ACC112 (cell line): ENCODE measurements around the gene VPS26A.
"Not testable (repeated sequence)": the region's sequence is repeated elsewhere in the genome, so short reads cannot be mapped to it uniquely, and the experiment has no call there.

Experiments
- H2AFZ ChIP-seq: fragments of 200-600 bp; sonication (generic); one replicate; pipeline ENCODE4 v1.6.0; 2017; ENCODE audit warnings: antibody characterized with exemption, low read length; ENCODE audit not compliant: unreplicated experiment
- H3K27ac ChIP-seq: fragments of 200-600 bp; sonication (generic); 2 replicates; pipeline ENCODE4 v1.5.1; 2014; ENCODE audit warnings: low read depth, mild to moderate bottlenecking, antibody characterized with exemption, low read length, moderate library complexity
- H3K27me3 ChIP-seq: fragments of 200-600 bp; sonication (generic); 2 replicates; pipeline ENCODE4 v1.6.1; 2014; ENCODE audit warnings: mild to moderate bottlenecking, antibody characterized with exemption, low read length, moderate library complexity, mixed read lengths; ENCODE audit not compliant: insufficient read depth
- H3K36me3 ChIP-seq: fragments of 200-600 bp; sonication (generic); 2 replicates; pipeline ENCODE4 v1.6.1; 2016; ENCODE audit warnings: mild to moderate bottlenecking, antibody characterized with exemption, low read length, moderate library complexity, mixed read lengths; ENCODE audit not compliant: insufficient read depth
- H3K4me1 ChIP-seq: fragments of 200-600 bp; sonication (generic); one replicate; pipeline ENCODE4 v1.6.1; 2016; ENCODE audit warnings: low read length, mixed read lengths; ENCODE audit not compliant: insufficient read depth, unreplicated experiment, control insufficient read depth
- H3K4me3 ChIP-seq: fragments of 200-600 bp; sonication (generic); 2 replicates; pipeline ENCODE4 v1.5.1; 2014; ENCODE audit warnings: mild to moderate bottlenecking, low read depth, low read length
- H3K79me2 ChIP-seq: fragments of 200-600 bp; sonication (generic); one replicate; pipeline ENCODE4 v1.6.0; 2016; ENCODE audit warnings: low read length; ENCODE audit not compliant: control insufficient read depth, unreplicated experiment, insufficient read depth

Gene VPS26A

GRCh38 chr10:69175326-69175725, 51.3 kb downstream of the VPS26A start:
- peaks cover 23% of the 10 kb centered on the region for H3K36me3 ChIP-seq
- H3K27me3 ChIP-seq, H3K79me2 ChIP-seq, H3K4me1 ChIP-seq, H3K4me3 ChIP-seq, H2AFZ ChIP-seq, H3K27ac ChIP-seq: not testable (repeated sequence)

DNA sequence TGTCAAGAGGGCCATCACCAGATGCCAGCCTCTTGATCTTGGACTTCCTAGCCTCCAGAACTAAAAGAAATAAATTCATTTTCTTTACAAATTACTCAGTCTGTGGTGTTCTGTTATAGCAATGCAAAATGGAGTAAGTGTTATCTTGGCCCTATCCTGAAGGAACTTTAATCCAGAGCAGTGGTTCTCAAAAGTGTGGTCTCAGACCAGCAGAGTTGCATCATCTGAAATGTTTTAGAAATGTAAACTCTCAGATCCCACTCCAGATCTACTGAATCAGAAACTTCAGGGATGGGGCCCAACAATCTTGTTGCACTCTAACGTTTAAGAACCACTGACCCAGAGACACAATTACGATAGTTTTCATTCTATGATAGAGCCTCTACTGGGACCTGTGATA, 52.8 kb downstream of the VPS26A start:
- H3K79me2 ChIP-seq = peaks cover 16% of the 10 kb centered on the region
- H3K4me1 ChIP-seq = peaks cover 5% of the 10 kb centered on the region
- H3K4me3 ChIP-seq = no peak overlapping the region
- no peak overlapping the region for H2AFZ ChIP-seq
- no peaks in the 10 kb centered on the region for H3K27me3 ChIP-seq
- H3K27ac ChIP-seq = no peak overlapping the region
- H3K36me3 ChIP-seq = peaks cover 15% of the 10 kb centered on the region

DNA sequence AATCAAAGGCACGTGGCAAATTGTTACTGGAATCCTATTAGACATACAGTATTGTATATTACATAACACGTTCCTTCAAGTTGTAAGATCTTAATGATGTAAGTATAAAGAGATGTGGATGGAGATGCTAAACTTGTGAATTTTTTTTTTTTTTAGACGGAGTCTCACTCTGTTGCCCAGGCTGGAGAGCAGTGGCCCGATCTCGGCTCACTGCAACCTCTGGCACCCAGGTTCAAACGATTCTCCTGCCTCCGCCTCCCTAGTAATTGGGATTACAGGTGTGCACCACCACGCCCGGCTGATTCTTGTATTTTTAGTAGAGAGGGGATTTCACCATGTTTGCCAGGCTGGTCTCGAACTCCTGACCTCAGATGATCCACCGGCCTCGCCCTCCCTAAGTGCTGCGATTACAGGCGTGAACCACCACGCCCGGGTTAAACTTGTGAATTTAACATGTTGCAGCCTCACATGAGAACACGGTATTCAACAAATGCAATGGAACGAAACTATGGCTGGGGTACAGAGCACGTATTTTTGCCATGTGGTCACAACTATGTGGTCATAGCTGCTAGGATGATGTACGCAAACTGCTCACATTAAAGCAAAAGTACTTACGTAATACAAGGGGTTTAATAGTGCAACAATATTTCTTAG, 55.2 kb downstream of the VPS26A start:
- Histone ChIP-seq H3K4me3 (peak overlapping the region; percentile 99), H3K36me3 (no peaks in the 10 kb centered on the region), H3K27ac (peak overlapping the region; percentile 96), H2AFZ (peak overlapping the region; percentile 92), H3K79me2 (peaks cover 38% of the 10 kb centered on the region), H3K27me3 (no peaks in the 10 kb centered on the region), H3K4me1 (peaks cover 5% of the 10 kb centered on the region)

DNA sequence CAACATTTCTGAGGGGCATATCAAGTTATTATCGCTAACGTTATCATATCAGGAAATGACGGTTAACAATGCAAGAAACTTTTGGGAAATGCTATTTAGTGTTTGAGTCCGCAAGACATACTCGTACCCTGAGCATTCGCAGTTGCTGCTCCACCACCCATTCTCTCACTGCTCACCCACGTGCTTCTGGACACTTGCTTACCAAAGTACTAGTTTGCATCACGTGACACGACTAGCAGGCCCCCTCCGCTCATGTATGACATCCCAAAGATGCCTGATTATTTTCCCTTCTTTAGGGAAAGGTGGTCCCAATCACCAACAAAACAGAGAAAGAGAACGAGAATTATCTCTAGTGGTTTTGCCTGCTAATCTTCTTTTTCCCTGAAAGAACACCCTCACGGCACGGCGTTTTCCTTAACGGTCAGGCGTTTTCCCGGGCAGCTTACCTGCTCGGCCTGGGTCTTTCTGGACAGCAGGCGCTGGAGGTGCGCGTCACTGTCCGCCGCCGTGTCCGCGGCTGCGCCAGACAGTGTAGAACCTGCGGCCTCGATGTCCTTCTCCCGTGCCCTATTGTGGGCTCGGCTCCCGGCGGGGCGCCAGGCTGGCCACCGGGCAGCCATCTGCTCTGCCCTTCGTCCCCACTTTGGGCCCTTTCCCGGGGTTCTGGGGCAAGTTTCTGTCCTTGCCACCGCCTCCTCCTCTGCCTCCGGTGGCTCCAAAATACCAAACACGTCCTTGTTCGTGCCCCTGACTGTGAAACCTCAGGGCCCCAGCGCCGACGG, 56.0 kb downstream of the VPS26A start, which contains the start of gene SUPV3L1:
TSS of gene SUPV3L1 (plus strand) at position 492 of the 782 bp plus-strand sequence. CDS start at position 550, 58 bp downstream.
- Histone ChIP-seq H3K36me3 (0 out of 2 replicates have a peak, but pooled peaks cover 3% of the 10 kb centered on the region), H3K4me1 (peaks cover 5% of the 10 kb centered on the region), H3K79me2 (peaks cover 44% of the 10 kb centered on the region), H3K27ac (peak within 1 kb of the TSS; percentile 96), H3K27me3 (no peaks in the 10 kb centered on the region), H2AFZ (peak within 1 kb of the TSS; percentile 92), H3K4me3 (peak within 1 kb of the TSS; percentile 99)

DNA sequence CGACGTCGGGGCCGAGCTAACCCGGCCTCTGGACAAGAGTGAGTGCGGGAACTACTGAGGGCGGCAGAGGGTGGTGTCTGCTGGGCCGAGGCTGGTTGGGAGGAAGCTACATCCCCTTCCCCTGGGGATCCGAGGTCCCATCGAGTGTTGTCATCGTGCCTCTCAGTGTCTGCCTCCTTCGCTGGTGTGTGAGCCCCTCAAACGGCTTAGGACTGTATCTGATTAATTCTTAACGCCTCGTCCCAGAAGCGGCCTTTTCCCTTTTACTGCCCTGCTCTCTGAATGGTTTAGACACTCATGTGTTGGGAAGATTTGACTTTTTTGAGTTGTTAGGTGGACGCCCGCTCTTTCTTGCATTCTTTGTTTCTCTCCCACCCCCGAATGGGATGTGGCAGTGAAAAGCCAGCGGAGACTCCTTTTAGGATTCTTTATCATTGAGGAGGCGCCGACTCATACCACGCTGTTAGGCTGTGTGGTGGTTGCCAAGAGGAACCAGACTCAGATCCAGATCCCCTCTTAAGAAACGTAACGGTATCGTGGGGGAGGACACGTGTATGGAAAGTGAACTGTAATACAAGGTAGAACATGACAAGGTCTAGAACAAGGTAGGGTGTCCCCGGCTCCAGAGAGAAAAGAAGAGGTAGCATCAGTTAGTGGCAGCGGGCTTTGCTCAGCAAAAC, 56.7 kb downstream of the VPS26A start:
- Histone ChIP-seq H3K27ac (peak overlapping the region; percentile 96), H2AFZ (peak overlapping the region; percentile 92), H3K4me1 (peaks cover 5% of the 10 kb centered on the region), H3K79me2 (peaks cover 49% of the 10 kb centered on the region), H3K36me3 (0 out of 2 replicates have a peak, but pooled peaks cover 3% of the 10 kb centered on the region), H3K27me3 (no peaks in the 10 kb centered on the region), H3K4me3 (peak overlapping the region; percentile 99)

GRCh38 chr10:69181433-69181832, 57.5 kb downstream of the VPS26A start:
- H3K4me3 ChIP-seq = peak overlapping the region; percentile 99

DNA sequence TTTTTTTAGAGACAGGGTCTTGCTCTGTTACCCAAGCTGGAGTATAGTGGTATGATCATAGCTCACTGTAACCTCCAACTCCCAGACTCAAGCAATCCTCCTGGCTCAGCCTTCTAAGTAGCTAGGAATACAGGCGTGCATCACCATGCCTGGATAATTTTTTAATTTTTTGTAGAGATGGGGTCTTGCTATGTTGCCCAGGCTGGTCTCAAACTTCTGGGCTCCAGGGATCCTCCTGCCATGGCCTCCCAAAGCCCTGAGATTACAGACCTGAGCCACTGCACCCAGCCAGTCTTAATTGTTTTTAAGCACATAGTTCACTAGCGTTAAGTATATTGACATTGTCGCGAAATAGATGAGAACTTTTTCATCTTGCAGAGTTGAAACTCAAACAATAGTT, 58.0 kb downstream of the VPS26A start:
- Histone ChIP-seq H2AFZ (no peak overlapping the region), H3K36me3 (peaks cover 11% of the 10 kb centered on the region; the same call in 1 of the 2 replicates), H3K4me3 (no peak overlapping the region), H3K4me1 (peaks cover 5% of the 10 kb centered on the region), H3K79me2 (peaks cover 49% of the 10 kb centered on the region), H3K27me3 (no peaks in the 10 kb centered on the region), H3K27ac (no peak overlapping the region)

More at GRCh38 chr10:69181433-69181832, 57.5 kb downstream of the VPS26A start:
- Histone ChIP-seq H3K79me2 (peaks cover 49% of the 10 kb centered on the region), H3K27ac (peak overlapping the region; percentile 96; the same call in 1 of the 2 replicates), H2AFZ (no peak overlapping the region), H3K4me1 (peaks cover 5% of the 10 kb centered on the region), H3K36me3 (peaks cover 5% of the 10 kb centered on the region; the same call in 1 of the 2 replicates), H3K27me3 (no peaks in the 10 kb centered on the region)

- H3K36me3 ChIP-seq = peaks cover 21% of the 10 kb centered on the region
- H2AFZ ChIP-seq = no peak overlapping the region
- H3K27me3 ChIP-seq = no peaks in the 10 kb centered on the region
- H3K79me2 ChIP-seq = peaks cover 35% of the 10 kb centered on the region
- peaks cover 2% of the 10 kb centered on the region for H3K4me1 ChIP-seq
- H3K4me3 ChIP-seq = no peak overlapping the region
- no peak overlapping the region for H3K27ac ChIP-seq
These were observed 62.5 kb downstream of the VPS26A start for GRCh38 chr10:69186524-69186923.

GRCh38 chr10:69201045-69201444, 77.1 kb downstream of the VPS26A start:
- H3K27me3 ChIP-seq = no peaks in the 10 kb centered on the region
- no peak overlapping the region for H3K4me3 ChIP-seq
- H3K27ac ChIP-seq = no peak overlapping the region
- H3K79me2 ChIP-seq = no peaks in the 10 kb centered on the region
- H3K4me1 ChIP-seq = peaks cover 3% of the 10 kb centered on the region
- H3K36me3 ChIP-seq = peaks cover 6% of the 10 kb centered on the region
- H2AFZ ChIP-seq = no peak overlapping the region

- H3K27ac ChIP-seq = no peak overlapping the region
- peaks cover 3% of the 10 kb centered on the region for H3K4me1 ChIP-seq
- H3K79me2 ChIP-seq = no peaks in the 10 kb centered on the region
- H3K4me3 ChIP-seq = no peak overlapping the region
- no peaks in the 10 kb centered on the region for H3K27me3 ChIP-seq
- peaks cover 9% of the 10 kb centered on the region for H3K36me3 ChIP-seq
- H2AFZ ChIP-seq = no peak overlapping the region
These were observed 78.4 kb downstream of the VPS26A start for GRCh38 chr10:69202332-69202731.
